HS-27A (cell line): Measurements from ENCODE around the gene MVB12A.

ENCODE experiments used
- DNase-seq: peaks from one replicate; pipeline ENCODE4 v3.0.0-alpha.2; 2012; ENCODE audit warnings: low read depth, missing footprints

Gene MVB12A

DNA sequence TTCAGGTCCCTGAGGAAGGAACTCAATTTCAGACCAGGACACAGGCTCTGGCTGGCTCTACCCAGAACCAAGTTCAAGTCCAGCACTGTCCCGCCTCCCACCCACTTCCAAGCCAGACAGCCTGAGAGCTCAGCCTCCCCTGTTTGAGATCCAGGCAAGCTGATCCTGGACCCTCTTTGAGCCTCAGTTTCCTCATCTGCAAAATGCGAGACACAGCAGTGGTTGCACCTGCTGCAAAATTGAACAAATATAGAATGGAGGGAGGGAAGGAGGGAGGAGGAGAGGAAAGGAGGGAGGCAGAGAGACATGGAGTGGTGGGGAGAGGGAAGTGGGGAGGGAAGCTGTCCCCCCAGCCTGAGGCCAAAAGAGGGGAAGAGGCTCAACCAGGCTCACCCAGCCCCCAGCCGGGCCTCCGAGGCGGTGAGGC, 27.9 kb downstream of the MVB12A start:
- no peak for DNase-seq

DNA sequence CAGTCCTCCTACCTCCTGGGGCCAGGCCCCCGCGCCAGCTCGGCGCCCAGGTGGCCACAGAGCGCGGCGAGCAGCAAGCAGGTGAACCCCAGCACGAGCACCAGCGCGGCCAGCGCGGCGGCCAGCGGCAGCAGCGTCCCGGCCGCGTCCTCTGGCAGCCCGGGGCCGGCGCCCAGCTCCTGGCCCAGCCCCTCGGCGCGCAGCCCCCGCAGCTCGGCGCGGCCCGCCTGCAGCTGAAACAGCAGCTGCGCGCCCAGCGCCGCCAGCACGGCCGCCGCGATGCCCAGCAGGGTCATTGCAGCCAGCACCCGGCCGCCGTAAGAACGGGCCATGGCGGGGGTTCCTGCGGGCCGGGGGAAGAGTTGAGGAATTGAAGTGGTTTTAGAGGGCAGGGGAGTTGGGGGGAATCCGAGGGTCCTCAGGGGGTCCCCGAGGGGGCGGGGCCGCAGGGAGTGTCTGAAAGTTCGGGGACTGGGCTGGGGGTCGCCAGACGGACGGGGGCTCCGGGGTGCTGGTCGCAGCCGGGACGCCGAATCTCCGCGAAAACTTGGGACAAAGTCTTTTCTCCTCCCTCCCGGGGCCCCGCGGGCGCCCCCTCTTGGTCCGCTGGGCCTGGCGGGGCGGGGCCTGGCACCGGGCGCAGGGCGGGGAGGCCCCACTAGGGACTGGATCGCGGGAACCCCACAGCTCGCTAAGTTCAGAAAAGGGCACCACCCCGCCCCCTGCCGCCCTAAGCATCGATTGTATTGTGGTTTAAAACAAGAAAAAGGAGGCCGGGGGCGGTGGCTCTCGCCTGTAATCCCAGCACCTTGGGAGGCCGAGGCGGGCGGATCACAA, 28.5 kb downstream of the MVB12A start, which contains the start of gene TMEM221:
Gene TMEM221 (minus strand): TSS at position 538 of the 837 bp plus-strand sequence. CDS start 206 bp downstream, at position 332.
- DNase-seq, result no peak

DNA sequence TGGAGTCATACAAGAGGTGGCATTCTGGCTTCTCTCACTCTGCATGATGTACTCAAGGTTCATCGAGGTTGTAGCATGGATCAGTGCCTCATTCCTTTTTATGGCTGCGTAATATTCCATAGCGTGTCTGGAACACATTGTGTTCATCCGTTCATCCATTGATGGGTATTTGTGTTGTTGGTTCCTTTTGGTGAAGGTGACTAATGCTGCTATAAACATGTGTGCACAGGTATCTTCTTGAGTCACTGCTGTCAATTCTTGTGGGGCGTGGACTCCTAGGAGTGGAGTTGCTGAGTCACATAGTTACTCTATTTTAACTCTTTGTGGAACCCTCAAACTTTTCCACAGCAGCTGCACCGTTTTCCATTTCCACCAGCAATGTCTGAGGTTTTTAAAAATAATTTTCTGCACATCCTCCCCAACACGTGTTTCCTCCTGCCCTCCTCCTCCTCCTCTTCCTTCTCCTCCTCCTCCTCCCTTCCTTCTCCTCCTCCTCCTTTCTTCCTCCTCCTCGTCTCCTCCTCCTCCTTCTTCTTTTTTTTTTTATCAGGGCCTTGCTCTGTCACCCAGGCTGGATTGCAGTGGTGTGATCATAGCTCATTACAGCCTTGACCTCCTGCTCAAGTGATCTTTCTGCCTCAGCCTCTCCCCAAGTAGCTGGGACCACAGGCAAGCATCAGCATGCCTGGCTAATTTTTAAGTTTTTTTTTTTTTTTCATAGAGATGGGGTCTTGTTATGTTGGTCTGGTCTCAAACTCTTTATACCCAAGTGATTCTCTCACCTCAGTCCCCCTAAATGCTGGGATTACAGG, 30.6 kb downstream of the MVB12A start:
- no peak for DNase-seq

DNA sequence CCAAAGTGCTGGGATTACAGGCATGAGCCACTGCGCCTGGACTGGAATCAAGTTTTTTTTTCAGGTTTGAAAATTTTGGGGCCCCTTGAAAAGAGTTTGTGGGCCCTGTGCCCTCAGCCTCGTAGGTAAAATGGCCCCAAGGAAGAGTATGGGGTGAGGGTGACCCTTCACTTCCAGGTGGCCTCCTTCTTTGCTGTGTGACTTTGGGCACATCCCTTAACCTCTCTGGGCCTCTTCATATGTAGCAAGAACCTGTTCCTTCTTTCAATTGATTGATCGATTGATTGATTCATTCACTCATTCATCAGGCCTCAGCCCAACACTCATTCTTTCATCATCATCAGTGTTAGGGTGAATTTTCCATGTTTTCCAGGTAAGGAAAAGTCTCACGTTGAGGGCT, 32.0 kb downstream of the MVB12A start:
- no peak for DNase-seq

DNA sequence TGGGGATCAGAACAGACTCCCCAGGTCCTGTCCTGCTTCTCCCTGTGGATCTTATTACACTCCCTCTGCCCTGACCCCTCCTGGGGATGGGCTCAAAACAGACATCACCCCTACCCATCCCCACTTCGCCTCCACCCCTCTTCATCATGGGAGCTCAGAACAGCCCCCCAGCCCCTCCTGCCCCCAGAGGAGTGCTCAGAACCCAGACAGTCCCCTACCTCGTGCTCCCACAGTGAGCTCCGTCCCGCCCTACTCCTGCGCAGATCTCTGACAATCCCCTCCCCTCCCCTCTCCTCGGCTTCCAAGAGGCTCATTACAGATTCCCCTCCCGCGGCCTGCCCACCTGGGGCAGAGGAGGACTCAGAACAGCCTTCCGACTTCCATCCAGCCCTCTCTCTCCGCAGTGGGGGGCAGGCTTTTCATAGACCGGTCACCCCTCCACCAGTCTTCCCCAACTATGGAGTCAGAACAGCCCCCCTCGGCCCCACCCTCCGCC, 34.8 kb downstream of the MVB12A start:
- DNase-seq, result no peak

DNA sequence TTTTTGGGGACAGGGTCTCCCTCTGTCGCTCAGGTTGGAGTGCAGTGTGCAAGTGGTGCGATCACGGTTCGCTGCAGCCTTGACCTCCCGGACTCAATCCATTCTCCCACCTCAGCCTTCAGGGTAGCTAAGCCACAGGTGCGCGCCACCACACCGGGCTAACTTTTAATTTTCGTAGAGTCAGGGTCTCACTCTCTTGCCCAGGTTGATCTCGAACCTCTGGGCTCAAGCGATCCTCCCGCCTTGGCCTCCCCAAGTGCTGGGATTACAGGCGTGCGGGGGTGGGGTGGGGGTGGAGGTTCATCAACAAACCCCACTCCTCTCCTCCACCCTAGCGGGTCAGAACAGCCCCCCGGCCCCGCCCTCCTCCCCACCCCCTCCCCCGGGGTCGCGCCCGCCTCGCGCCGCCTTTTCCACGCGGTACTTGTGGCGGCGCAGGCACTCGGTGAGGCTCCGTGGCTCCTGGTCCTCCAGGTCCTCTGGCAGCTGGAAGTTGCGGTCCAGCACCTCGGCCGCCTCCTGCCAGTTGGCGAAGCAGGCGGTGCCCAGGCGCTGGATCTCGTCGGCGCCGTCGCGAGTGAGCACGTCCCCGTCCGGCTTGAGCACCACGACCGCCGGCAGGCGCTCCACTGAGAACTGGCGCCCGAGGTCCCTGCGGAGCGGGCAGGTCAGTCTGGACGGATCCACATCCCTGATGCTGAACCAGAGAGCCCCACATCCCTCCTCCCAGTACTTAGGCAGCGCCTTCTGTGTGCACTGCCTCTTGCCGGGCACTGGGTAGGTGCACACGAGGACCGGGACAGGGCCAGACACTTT, 35.7 kb downstream of the MVB12A start:
- DNase-seq, result no peak

DNA sequence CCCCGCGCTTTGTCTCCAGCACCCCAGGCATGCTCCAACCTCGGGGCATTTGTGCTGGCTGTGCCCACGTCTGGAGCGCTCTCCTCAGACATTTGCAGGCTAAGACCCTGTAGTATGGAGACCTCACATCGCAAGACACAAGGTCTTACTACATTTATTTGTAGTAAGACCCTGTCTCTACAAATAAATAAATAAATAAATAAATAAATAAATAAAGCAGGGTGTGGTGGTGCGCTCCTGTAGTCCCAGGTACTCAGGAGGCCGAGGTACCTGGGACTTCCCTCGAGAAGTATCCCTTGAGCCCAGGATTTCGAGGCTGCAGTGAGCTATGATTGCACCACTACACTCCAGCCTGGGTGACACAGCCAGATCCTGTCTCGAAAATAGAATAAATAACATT, 36.3 kb downstream of the MVB12A start:
- DNase-seq, result no peak

DNA sequence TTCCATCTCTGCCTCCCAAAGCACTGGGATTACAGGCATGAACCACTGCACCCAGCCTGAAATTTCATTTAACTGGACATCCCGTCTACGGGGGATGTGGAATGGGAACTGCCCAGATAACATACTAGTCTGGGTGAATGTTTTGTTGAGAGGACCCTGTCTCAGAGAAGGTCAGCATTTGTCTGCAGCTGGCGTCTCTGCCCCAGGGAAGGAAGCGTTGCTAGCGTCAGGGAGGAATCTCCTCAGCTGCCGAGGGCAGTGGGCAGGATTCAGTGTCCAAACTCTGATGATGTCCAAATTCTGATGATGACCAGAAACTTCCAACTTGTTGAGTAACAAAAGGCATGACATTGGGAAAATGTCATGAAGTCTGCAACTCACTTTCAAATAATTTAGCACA, 37.8 kb downstream of the MVB12A start:
- no peak for DNase-seq

DNA sequence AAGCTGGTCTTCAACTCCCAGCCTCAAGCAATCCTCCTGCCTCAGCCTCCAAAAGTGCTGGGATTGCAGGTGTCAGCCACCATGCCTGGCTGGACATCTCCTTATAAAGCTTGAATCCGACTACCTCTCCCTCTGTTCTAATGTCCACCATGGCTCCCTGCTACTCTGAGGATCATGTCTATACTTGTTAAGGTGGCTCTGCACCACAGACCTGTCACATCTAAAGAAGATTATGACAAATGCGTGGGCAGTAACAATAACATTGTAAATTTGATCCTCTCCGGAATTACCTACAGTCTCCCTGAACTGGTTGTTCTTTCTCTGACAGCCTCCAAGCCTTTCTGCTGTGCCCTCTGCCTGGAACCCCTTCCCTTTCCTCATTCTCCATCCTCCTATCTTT, 39.1 kb downstream of the MVB12A start:
- DNase-seq, result no peak

DNA sequence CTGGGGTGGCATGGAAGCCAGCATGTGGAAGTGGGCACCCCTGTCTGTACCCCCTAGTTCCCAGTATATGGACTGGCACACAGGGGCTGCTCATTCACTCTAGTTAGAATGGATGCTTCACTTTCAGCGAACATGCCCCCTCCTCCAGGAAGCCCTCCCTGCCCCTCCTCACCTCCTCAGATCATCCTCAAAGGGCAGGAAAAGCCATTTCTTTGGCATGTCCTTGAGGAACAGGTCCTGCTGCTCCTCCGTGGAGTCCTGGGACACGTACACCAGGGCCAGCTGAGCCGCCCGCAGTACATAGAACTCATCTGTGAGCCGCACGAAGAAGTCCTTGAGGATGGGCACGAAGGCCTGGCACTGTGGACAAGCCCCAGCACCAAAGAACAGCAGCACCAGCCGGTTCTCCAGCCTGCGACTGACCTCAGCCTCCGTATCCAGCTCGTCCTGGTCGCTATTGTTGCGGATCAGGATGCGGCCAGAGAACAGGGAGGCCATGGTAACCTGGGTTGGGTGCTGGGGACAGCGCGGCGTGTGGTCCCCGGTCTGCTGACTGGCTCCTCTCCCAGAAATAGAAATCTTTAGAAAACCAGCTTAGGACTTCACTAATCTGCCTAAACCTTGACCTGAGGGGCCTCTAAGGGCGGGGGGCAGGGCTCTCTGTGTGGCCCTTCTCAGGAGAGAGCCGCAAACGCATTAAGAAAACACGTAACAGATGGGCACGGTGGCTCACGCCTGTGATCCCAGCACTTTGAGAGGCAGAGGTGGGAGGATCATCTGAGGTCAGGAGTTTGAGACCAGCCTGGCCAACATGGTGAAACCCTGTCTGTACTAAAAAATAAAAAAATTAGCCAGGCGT, 40.8 kb downstream of the MVB12A start, which contains the start of gene NXNL1:
Gene NXNL1 (minus strand): TSS at position 555 of the 859 bp plus-strand sequence. CDS start 57 bp downstream, at position 498.
- DNase-seq, result no peak

DNA sequence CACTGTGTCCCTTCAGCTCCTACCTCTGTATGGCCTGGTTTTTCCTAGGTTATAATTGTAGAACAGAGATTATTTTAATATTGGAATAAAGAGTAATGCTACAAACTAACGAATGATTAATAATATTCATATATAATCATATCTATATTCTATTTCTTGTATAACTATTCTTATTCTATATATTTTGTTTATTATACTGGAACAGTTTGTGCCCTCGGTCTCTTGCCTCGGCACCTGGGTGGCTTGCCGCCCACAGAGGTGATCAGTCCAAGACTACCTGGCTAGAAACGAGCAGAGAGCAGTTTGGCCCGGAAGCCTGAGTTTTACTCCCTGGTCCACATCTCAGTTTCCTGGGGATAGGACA, 46.6 kb downstream of the MVB12A start:
- DNase-seq, result no peak

DNA sequence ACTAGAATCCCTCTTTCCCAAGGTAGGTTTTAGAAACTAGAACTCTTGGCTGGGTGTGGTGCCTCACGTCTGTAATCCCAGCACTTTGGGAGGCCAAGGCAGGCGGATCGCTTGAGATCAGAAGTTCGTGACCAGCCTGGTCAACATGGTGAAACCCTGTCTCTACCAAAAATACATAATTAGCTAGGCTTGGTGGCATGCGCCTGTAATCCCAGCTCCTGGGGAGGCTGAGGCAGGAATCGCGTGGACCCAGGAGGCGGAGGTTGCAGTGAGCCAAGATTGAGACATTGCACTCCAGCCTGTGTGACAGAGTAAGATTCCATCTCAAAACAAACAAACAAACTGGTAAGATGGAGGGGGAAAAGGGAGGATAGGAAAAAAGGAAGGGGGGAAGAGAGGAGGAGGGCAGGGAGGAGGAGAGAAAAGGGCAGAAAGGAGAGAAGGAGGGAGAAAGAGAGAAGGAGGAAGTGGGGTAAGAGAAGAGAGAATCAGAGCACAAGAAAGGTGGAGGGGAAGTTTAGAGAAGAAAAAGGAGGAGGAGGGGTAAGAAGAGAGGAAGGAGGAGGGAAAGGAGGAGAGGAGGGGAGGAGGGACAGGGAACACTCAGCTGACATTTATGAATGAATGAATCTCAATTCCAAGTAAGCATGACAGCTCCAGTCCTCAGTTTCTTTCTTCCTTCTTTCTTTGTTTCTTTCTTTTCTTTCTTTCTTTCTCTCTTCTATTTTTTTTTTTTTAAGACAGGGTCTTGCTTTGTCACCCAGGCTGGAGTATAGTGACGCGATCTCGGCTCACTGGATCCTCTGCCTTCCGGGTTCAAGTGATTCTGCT, 47.8 kb downstream of the MVB12A start:
- DNase-seq, result no peak

DNA sequence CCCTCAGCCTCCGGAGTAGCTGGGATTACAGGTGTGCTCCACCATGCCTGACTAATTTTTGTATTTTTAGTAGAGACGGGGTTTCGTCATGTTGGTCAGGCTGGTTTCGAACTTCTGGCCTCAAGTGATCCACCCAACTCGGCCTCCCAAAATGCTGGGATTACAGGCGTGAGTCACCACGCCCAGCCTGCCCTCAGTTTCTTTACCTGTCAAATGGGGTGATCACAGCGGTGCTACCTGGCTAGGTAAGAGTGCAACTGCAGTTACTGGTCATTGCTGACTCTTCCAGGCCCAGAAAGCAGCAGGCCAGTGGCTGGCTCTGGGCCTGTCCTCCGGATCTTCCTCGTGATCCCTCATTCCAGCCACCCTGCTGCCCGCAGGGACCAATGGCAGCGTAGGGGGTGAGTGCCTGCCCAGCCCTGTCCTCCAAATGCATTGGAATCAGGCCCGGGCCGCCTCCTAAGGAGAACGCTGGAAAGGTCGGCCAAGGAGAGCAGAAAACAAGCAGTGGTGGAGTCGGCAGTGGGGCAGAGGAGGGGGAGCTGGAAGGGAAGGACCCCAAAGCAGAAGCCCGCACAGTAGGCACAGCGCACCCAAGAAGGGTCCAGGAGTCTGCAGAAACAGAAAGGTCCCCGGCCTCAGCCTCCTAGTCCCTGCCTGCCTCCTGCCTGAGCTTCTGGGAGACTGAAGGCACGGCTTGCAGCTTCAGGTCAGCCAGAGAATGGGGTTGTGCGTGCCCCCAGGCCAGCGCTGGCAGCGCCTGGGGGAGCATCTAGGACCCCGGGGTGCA, 48.6 kb downstream of the MVB12A start:
- DNase-seq, result no peak

DNA sequence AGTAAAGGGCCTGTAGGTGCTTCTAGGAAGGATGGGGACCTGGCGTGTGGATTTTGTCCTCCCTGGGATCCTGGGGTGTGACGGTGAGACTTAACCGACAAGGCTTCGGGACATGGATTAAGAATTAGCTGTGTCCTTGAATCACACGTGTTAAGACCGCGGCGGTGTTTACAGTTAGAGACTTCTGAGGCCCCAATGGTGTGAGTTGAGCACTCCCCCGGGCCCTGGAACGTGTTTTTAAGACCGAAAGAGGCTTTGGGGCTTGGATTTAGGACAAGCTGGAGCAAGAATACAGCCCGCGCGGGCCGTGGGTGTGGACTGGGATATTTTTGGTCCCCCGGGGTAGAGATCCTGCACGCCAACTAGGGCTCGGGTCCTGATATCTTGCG, 49.2 kb downstream of the MVB12A start:
- DNase-seq, result no peak

DNA sequence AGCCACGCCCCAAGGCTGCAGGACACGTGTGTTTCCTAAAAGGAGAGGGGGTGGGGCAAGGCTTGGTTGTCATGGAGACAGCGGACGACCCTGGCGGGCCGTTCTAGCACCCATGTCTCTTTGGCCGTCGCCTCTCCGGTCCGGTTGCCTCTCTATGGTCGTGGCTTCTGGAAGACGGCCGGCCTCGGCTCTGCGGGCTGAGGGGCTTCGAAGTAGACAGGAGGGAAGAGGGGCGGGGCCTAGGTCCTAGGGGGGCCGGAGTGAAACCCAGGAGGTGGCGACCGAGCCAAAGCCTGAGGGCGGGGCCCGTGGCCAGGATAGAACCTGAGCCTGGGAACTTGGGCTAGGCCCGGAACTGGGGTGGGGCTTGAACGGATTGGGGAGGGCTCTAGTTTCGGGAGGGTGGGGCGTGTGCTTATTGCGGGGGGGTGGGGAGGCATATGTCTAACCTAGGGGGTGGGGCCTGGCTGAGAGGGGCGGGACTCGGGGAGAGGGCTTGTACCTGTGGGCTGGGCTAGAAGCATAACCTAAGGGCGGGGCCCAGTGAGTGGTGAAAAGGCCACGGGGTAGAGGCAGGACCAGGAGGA, 49.7 kb downstream of the MVB12A start:
- peak; percentile 86 for DNase-seq

DNA sequence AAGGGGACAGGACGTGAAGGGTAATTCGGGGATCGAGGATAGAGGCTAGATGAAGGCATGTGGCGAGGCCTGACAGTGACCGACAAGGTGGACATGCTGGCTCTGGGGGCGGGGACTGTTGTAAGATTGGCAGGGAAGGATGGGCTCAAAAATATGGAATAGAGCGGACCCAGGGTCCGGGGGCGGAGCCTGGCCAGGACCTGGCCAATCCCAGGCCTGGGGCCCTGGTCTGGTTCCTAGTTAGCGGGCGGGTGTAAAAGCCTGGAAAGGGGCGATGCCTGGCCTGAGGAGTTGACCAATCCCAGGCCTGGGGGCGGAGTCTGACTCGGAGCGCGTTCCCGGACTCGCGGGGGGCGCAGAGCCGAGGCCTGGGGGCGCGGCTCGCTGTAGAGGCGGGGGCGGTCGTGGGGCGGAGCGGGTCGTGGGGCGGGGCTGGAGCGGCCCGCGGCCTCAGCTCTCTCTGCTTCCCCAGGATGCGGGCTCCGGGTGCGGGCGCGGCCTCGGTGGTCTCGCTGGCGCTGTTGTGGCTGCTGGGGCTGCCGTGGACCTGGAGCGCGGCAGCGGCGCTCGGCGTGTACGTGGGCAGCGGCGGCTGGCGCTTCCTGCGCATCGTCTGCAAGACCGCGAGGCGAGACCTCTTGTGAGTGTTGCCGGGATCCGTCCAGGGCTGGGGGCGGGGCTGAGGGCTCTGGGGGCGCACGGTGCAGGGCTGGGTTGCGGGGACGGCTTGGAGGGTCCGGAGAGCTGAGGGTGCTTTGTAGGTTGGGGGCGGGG, 50.4 kb downstream of the MVB12A start, which contains the start of gene SLC27A1:
Gene SLC27A1 (plus strand): TSS at position 457 of the 774 bp plus-strand sequence. CDS start 17 bp downstream, at position 474.
- peak; percentile 96 for DNase-seq

DNA sequence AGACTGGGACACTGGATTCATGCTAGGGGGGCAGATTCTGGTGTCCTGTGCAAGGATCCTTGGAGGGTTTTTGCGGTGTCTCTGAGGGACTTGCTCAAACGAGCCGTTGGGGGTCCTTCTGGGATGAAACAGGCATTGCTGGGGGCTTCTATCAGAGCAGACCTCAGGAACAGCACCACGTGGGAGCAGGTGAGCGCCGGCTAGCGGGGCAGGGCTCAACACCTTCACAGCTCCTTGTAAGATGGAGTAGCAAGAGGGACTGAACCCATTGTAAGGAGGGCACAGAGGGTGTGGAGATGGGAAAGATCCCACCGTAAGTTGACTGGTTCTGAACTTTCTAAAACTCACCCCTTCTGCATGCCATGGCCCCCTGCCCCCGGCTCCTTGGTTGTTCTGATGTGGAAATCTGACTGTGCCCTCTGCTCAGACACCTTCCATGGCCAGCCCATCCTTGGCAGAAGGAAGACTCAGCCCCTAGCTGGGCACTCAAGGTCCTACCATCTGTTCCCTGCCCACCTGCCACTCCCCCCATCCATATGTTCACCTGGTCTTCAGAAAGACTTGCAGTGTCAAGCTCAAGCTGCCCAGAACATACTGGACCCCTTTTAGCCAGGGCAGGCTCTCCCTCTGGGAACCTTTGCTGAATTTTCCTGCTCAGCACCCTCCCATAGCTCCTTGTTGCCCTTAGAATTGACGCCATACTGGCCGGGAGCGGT, 51.7 kb downstream of the MVB12A start:
- no peak for DNase-seq
